DOHH2 (cell line): ENCODE results near the gene TRIM41.

ENCODE experiments used
- EZH2phosphoT487 ChIP-seq: fragments of 200-600 bp; sonication (generic); IDR thresholded peaks from 2 replicates; pipeline ENCODE4 v1.6.1; 2017; ENCODE audit warnings: borderline replicate concordance, mild to moderate bottlenecking, antibody characterized with exemption, low read length, moderate library complexity, mixed read lengths
- TF ChIP-seq, protein P1 (sequence below): fragments of 200-600 bp; sonication (generic); IDR thresholded peaks from one replicate; pipeline ENCODE4 v1.5.1; 2014; ENCODE audit warnings: antibody characterized with exemption, mild to moderate bottlenecking, low read depth, low read length; ENCODE audit not compliant: poor library complexity, severe bottlenecking

DNA sequence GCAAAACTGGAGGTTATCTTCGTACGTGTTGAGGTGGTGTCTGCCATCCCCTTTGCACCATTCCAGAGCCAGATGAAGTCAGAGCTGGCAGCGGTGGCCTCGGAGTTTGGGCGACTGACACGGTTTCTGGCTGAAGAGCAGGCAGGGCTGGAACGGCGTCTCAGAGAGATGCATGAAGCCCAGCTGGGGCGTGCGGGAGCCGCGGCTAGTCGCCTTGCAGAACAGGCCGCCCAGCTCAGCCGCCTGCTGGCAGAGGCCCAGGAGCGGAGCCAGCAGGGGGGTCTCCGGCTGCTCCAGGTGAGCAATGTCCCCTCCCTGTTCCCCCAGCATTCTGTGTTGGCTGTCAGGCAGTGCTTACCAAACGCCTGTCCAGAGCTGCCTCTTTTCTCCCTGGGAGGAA is 9.5 kb downstream of the TRIM41 start:
- TF ChIP-seq, protein P1, sequence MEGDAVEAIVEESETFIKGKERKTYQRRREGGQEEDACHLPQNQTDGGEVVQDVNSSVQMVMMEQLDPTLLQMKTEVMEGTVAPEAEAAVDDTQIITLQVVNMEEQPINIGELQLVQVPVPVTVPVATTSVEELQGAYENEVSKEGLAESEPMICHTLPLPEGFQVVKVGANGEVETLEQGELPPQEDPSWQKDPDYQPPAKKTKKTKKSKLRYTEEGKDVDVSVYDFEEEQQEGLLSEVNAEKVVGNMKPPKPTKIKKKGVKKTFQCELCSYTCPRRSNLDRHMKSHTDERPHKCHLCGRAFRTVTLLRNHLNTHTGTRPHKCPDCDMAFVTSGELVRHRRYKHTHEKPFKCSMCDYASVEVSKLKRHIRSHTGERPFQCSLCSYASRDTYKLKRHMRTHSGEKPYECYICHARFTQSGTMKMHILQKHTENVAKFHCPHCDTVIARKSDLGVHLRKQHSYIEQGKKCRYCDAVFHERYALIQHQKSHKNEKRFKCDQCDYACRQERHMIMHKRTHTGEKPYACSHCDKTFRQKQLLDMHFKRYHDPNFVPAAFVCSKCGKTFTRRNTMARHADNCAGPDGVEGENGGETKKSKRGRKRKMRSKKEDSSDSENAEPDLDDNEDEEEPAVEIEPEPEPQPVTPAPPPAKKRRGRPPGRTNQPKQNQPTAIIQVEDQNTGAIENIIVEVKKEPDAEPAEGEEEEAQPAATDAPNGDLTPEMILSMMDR = no peak
- no peak for TF ChIP-seq EZH2phosphoT487
